GM12878 (cell line): ENCODE results near the gene PYGM.
"Not testable (repeated sequence)": the region's sequence is repeated elsewhere in the genome, so short reads cannot be mapped to it uniquely, and the experiment has no call there.

Experiments
- HCFC1 ChIP-seq: fragments of 150-350 bp; IDR thresholded peaks from 2 replicates; pipeline ENCODE4 v1.6.1; 2014; ENCODE audit warnings: low read length
- IKZF2 ChIP-seq, 2 experiments: fragments of 450-650 bp; IDR thresholded peaks; 2 replicates each; pipeline ENCODE4 v1.6.1; 2017; ENCODE audit warnings: mild to moderate bottlenecking in 2 of 2, moderate library complexity in 2 of 2
- STAT1 ChIP-seq: fragments of 450-650 bp; conservative IDR thresholded peaks from 2 replicates; pipeline ENCODE4 v1.6.1; 2014; ENCODE audit warnings: antibody characterized with exemption, mild to moderate bottlenecking
- TF ChIP-seq, protein P1 (sequence below): IDR thresholded peaks from 2 replicates; pipeline ENCODE4 v1.6.1; 2011; ENCODE audit warnings: mild to moderate bottlenecking, low read depth, low read length, moderate library complexity; ENCODE audit not compliant: insufficient replicate concordance
- TF ChIP-seq, protein P2 (sequence below), 3 experiments: IDR thresholded peaks in 2 of 3; conservative IDR thresholded peaks in 1 of 3; 2 replicates each; pipeline ENCODE4 v1.5.1; 2011; ENCODE audit warnings: low read depth in 3 of 3, low read length in 3 of 3, mild to moderate bottlenecking in 3 of 3, control low read depth in 2 of 3, moderate library complexity in 2 of 3, inconsistent platforms in 1 of 3, mixed read lengths in 1 of 3; ENCODE audit not compliant: control insufficient read depth in 2 of 3, insufficient read depth in 1 of 3; ENCODE audit errors: extremely low read depth in 1 of 3

DNA sequence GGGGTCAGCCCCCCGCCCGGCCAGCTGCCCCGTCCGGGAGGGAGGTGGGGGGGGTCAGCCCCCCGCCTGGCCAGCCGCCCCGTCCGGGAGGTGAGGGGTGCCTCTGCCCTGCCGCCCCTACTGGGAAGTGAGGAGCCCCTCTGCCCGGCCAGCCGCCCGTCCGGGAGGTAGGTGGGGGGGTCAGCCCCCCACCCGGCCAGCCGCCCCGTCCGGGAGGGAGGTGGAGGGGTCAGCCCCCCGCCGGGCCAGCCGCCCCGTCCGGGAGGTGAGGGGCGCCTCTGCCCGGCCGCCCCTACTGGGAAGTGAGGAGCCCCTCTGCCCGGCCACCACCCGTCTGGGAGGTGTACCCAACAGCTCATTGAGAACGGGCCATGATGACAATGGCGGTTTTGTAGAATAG, 57.8 kb downstream of the PYGM start:
- TF ChIP-seq IKZF2 (IDR thresholded peaks at IDR 0.05); HCFC1; STAT1: not testable (repeated sequence)
- TF ChIP-seq, protein P1, sequence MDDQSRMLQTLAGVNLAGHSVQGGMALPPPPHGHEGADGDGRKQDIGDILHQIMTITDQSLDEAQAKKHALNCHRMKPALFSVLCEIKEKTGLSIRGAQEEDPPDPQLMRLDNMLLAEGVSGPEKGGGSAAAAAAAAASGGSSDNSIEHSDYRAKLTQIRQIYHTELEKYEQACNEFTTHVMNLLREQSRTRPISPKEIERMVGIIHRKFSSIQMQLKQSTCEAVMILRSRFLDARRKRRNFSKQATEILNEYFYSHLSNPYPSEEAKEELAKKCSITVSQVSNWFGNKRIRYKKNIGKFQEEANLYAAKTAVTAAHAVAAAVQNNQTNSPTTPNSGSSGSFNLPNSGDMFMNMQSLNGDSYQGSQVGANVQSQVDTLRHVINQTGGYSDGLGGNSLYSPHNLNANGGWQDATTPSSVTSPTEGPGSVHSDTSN, result not testable (repeated sequence)
- TF ChIP-seq, protein P2, sequence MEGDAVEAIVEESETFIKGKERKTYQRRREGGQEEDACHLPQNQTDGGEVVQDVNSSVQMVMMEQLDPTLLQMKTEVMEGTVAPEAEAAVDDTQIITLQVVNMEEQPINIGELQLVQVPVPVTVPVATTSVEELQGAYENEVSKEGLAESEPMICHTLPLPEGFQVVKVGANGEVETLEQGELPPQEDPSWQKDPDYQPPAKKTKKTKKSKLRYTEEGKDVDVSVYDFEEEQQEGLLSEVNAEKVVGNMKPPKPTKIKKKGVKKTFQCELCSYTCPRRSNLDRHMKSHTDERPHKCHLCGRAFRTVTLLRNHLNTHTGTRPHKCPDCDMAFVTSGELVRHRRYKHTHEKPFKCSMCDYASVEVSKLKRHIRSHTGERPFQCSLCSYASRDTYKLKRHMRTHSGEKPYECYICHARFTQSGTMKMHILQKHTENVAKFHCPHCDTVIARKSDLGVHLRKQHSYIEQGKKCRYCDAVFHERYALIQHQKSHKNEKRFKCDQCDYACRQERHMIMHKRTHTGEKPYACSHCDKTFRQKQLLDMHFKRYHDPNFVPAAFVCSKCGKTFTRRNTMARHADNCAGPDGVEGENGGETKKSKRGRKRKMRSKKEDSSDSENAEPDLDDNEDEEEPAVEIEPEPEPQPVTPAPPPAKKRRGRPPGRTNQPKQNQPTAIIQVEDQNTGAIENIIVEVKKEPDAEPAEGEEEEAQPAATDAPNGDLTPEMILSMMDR (IDR thresholded peaks at IDR 0.05 in 2 of 3, conservative IDR thresholded peaks at IDR 0.05 in 1 of 3; ENCODE audit: control insufficient read depth in 2 of 3, extremely low read depth in 1 of 3, insufficient read depth in 1 of 3, low read depth in 3 of 3, low read length in 3 of 3), result not testable (repeated sequence)
